ENCODE data around the gene UBE2E3.

Gene UBE2E3

GRCh38 chr2:180943275-180943674 is 37.1 kb upstream of the UBE2E3 start:
- TF ChIP-seq CTCF (IDR thresholded peaks at IDR 0.05; ENCODE audit: insufficient read depth, low read length, poor library complexity, severe bottlenecking) = no peak
- Histone ChIP-seq H3K27me3 (replicated peaks; ENCODE audit: control insufficient read depth, insufficient read depth, low read length) (no peaks in the 10 kb centered on the region), H3K4me3 (replicated peaks; ENCODE audit: low read depth, low read length) (no peak overlapping the region), H3K36me3 (ENCODE audit: control insufficient read depth, insufficient read depth, low read length) (no peaks in the 10 kb centered on the region)
- DNase-seq (ENCODE audit: extremely low read depth, insufficient read length) = no peak

- no peak for TF ChIP-seq CTCF (IDR thresholded peaks at IDR 0.05; ENCODE audit: insufficient read depth, low read length, poor library complexity, severe bottlenecking)
- H3K36me3 ChIP-seq (ENCODE audit: control insufficient read depth, insufficient read depth, low read length) = no peaks in the 10 kb centered on the region
- no peaks in the 10 kb centered on the region for H3K27me3 ChIP-seq (replicated peaks; ENCODE audit: control insufficient read depth, insufficient read depth, low read length)
- no peak overlapping the region for H3K4me3 ChIP-seq (replicated peaks; ENCODE audit: low read depth, low read length)
- DNase-seq (ENCODE audit: extremely low read depth, insufficient read length) = no peak
Observed at GRCh38 chr2:180944372-180944771, 36.0 kb upstream of the UBE2E3 start.

- no peak overlapping the region for H3K4me3 ChIP-seq (replicated peaks; ENCODE audit: low read depth, low read length)
- DNase-seq (ENCODE audit: extremely low read depth, insufficient read length) = no peak
- TF ChIP-seq CTCF (IDR thresholded peaks at IDR 0.05; ENCODE audit: insufficient read depth, low read length, poor library complexity, severe bottlenecking) = no peak
- no peaks in the 10 kb centered on the region for H3K36me3 ChIP-seq (ENCODE audit: control insufficient read depth, insufficient read depth, low read length)
- no peaks in the 10 kb centered on the region for H3K27me3 ChIP-seq (replicated peaks; ENCODE audit: control insufficient read depth, insufficient read depth, low read length)
Observed at GRCh38 chr2:180947208-180947689, 33.2 kb upstream of the UBE2E3 start.

- no peak for TF ChIP-seq CTCF (IDR thresholded peaks at IDR 0.05; ENCODE audit: insufficient read depth, low read length, poor library complexity, severe bottlenecking)
- H3K4me3 ChIP-seq (replicated peaks; ENCODE audit: low read depth, low read length) = no peak overlapping the region
- no peaks in the 10 kb centered on the region for H3K27me3 ChIP-seq (replicated peaks; ENCODE audit: control insufficient read depth, insufficient read depth, low read length)
- H3K36me3 ChIP-seq (ENCODE audit: control insufficient read depth, insufficient read depth, low read length) = no peaks in the 10 kb centered on the region
- DNase-seq (ENCODE audit: extremely low read depth, insufficient read length) = no peak
Observed at GRCh38 chr2:180949896-180950295, 30.5 kb upstream of the UBE2E3 start.

GRCh38 chr2:180952082-180952481 is 28.3 kb upstream of the UBE2E3 start:
- Histone ChIP-seq H3K4me3 (replicated peaks; ENCODE audit: low read depth, low read length) (no peak overlapping the region), H3K36me3 (ENCODE audit: control insufficient read depth, insufficient read depth, low read length) (no peaks in the 10 kb centered on the region), H3K27me3 (replicated peaks; ENCODE audit: control insufficient read depth, insufficient read depth, low read length) (no peaks in the 10 kb centered on the region)
- DNase-seq (ENCODE audit: extremely low read depth, insufficient read length) = no peak
- TF ChIP-seq CTCF (IDR thresholded peaks at IDR 0.05; ENCODE audit: insufficient read depth, low read length, poor library complexity, severe bottlenecking) = no peak

GRCh38 chr2:180952731-180953336 is 27.6 kb upstream of the UBE2E3 start:
- no peaks in the 10 kb centered on the region for H3K36me3 ChIP-seq (ENCODE audit: control insufficient read depth, insufficient read depth, low read length)
- no peak for DNase-seq (ENCODE audit: extremely low read depth, insufficient read length)
- TF ChIP-seq CTCF (IDR thresholded peaks at IDR 0.05; ENCODE audit: insufficient read depth, low read length, poor library complexity, severe bottlenecking) = no peak
- H3K27me3 ChIP-seq (replicated peaks; ENCODE audit: control insufficient read depth, insufficient read depth, low read length) = no peaks in the 10 kb centered on the region
- no peak overlapping the region for H3K4me3 ChIP-seq (replicated peaks; ENCODE audit: low read depth, low read length)

Measured in GM06990 (cell line).